HG03025 (cell line): ENCODE results near the gene ALK.

Experiments used
- ATAC-seq: cut with Tn5 transposase; IDR thresholded peaks from one replicate; pipeline ENCODE4 v1.9.1; 2021; ENCODE audit warnings: mild to moderate bottlenecking, moderate library complexity; ENCODE audit not compliant: unreplicated experiment, low FRiP score

Gene ALK

DNA sequence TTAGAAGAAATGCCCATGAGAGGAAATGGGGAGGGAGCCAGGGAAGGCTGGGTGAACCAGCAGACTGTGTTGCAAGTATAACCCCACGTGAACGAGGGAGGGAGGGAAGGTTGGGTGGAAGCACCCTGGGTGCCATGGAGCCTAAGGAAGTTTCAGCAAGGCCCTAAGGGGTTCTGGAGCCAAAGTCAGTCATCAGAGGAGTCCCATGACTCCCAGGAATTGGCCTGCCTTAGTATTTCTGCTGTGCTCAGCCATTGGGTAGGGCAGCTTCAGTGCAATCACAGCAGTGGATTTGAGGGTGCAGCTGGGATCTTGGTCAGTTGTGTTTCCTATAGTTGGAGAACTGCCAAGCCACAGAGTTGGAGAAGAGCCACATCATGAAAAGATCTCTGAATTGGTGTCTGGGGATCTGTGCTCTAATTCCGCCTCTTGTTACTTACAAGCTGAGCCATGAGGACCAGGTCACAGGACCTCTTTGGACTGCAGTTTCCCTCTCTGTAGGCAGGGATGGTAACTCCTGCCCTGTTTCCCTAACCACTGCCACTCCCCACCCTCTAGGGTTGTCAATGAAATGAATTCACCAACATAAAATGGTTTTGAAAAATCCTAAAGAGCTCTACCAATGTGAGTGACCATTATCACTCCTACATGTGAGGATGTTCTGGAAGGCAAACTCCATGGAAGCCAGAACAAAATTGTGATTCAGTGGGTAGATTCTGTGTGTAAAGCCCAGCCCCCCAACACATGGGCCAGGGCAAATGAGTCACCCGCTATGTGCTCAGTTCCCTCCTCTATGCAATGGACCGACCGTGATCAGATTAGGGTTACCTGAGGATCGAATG, 697.3 kb downstream of the ALK start:
- no peak for ATAC-seq

DNA sequence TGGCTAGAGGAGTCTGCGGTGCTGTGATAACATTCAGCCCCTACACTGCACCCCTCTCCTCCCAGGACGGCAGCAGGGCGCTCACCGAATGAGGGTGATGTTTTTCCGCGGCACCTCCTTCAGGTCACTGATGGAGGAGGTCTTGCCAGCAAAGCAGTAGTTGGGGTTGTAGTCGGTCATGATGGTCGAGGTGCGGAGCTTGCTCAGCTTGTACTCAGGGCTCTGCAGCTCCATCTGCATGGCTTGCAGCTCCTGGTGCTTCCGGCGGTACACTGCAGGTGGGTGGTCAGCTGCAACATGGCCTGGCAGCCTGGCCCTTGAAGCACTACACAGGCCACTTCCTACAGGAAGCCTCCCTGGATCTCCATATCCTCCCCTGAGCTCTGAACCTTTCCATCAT, 698.1 kb downstream of the ALK start:
- no peak for ATAC-seq

DNA sequence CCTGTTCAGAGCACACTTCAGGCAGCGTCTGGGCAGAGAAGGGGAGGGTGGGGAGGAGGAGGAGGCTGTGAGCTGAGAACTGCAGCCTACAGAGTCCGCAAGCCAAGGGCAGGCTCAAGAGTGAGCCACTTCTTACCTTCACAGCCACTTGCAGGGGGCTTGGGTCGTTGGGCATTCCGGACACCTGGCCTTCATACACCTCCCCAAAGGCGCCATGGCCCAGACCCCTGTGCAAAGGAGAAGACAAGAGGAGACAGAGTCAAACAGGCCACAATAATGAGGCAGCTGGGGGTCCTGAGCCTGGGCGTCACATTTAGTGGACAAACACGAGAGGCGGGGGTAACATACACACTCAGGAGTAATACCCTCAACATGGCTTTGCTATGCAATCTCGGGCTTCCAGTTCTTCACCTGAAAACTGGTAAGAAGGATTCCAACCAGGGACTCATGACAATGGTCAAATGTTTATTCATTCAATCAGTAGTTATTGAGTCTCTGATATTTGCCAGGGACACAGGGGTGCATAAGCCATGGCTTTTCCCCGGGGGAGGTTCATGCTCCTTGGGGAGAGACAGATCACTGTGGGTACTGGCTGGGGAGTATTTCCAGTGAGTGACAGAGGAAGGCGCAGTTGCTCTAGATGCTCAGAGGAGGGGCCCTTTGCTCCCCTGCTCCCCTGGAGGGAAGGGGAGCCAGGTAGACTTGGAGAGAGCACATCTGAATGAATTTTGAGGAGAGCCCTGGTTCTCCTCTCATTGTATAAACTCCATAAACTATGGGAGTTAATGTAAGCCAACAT, 698.8 kb downstream of the ALK start:
- no peak for ATAC-seq

DNA sequence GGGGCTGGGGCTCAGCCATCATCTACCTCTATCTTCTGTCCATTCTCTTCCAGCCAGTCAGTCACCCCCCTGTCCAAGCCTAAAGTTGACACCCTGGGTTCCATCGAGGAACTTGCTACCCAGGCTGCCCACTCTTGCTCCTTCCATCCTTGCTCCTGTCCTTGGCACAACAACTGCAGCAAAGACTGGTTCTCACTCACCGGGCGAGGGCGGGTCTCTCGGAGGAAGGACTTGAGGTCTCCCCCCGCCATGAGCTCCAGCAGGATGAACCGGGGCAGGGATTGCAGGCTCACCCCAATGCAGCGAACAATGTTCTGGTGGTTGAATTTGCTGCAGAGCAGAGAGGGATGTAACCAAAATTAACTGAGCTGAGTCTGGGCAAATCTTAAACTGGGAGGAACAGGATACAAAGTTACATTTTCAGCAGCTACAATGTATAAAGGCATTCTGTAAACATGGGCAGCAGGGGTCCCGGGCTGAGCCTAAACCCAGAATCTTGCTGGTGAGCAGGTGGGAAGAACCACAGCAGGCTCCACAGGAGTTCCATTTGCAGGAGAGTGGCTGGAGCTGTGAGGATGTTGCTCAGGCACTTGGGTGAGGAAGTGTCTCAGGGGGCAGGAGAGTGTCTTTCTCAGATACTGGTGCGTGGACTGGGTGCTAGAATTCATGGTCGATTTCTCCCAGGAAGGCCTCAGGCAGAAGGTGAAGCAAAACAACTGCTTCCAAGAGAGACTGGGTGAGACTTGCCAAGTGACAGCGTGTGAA, 700.7 kb downstream of the ALK start:
- no peak for ATAC-seq

DNA sequence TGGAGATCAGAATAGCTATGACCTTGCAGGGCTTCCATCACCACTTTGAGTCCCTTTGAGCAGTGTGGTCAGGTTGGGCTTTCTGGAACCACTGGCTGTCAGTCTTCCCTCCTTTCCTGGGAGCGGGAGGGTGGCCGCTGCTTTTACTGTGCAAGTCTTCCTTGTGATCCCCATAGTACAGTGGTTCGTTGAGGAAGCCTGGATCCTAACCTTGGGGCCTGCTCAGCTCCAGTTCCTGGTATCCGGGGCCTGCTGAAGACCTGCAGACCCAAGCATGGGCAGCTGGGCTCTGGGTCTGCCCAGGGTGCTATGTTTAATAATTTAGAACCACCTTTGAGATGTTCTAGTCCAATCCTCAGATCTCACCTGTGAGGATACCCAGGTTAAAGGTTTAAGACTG, 702.0 kb downstream of the ALK start:
- ATAC-seq: no peak

DNA sequence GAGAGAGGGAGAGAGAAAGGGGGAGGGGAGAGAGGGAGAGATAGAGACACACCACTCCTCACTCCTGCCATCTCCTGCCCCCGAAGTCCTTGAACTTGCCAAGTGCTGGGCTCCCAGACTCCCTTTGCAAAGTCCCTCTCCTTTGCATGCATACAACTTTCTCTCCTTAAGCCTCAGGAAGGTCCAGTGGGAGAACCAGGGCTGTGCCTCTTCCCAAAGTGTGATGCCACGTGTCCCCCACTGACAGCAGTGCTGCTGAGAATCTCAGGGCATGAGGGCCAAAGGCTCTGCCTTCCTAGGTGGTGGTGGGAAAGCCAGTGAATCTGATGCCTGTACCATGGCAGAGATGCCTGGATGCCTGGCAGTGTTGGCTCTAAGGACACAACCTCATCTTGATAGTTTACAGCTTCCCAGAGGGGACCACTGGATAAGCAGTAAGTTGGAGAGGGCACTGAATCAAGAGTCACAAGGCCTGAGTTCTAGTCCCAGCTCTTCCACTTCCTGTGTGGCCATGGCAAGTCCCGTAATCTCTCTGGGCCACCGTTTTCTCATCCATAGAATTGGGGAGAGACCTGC, 702.7 kb downstream of the ALK start:
- no peak for ATAC-seq

DNA sequence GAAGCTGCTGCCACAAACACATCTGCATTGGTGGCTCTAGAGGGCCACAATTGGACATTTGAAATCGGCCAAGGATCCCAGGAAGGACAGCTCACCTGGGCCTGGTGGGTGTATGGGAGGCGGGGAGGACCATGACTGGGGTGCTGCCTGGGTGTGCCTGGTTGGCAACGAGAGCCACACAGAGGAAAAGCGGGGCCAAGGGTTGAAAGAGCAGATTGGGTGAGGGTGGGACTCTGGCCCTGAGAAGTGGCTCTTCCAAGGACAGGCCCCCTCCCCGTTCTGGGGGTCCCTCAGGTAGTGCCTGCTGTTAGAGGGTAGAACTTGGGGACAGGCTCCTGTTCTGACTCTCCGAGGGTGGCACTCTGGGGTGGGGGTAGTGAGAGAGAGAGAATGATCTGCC, 703.3 kb downstream of the ALK start:
- no peak for ATAC-seq

DNA sequence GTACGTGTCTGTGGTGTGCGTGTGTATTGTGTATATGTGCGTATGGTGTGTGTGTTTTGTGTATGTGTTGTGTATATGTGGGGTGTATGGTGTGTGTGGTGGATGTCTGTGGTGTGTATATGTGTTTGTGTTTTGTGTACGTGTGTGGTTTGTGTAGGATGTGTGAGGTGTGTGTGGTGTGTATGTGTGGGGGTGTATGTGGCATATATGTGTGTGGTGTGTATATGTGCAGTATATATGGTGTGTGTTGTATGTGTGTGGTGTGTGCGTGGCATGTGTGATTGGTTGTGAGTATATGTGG, 704.8 kb downstream of the ALK start:
- no peak for ATAC-seq

DNA sequence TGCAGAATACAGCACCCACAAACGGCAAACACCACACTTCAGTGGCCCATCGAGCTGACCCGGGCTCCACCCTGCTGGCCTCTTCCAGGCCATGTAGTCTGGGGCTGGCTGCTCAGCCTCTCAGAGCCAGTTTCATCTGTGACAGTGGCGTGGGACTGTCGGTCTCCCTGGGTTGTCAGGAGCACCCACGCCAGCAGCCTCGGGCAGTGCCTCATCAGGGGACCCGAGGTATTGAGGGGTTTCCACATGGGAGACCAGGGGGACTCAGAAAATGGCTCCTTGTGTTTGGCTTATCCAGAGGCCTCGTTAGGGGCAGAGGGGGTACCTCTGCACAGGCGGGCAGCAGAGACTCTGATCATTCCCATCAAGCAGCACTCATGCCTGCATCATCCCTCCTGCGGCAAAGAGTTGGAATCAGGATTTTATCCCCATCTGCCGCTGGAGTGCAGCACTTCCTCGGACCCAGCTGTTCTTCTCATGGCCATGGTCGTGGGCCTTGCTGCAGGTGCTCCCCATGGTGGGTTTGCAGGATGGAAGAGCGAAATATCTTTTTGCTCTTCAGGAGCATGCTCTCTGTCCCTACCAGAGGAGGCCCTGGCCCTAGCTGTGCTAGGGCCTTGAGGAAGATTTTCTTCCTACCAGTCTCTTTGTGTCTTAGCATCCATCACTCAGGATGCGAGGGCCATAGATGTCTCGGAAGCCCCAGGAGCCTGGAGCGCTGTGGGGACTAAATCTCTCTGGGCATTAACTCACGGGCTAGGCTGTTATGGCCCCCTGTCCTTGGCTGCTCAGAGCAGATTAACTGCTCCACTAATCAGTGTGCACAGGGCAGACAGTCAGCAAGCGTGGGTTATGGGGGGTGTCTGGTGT, 705.4 kb downstream of the ALK start:
- no peak for ATAC-seq

DNA sequence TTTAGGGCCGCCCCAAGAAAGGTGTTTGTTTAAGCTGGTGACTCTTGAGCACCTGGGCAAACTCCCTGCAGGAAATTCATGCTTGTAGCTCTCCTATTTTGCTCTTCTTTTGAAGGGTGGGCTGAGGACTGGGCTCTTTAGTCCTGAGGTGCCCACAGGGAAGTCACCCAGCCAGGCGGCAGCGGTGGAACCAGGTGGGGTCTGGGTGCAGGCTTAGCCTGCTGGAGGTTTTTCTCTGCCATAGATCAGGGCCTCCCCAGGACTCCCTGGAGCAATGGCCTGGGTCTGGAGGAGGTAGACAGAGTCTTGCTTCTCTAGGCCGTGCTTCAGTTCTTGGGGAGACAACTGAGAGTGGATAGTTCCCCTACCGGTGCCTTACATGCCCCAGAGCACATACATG, 706.3 kb downstream of the ALK start:
- no peak for ATAC-seq

DNA sequence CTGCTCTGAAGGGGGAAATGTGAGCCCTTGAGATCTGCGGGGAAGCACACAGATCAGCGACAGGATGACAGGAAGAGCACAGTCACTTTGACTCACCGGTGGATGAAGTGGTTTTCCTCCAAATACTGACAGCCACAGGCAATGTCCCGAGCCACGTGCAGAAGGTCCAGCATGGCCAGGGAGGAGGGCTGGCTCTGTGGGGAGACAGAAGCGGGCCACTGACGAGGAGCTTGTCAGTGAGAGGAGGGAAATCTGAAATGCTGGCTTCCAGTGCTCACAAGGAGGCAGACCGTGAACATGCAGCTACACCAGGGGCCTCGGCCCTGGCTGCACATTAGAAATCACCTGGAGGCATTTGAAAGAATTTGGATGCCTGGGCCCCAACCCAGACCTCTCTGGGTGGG, 707.5 kb downstream of the ALK start:
- ATAC-seq: no peak

DNA sequence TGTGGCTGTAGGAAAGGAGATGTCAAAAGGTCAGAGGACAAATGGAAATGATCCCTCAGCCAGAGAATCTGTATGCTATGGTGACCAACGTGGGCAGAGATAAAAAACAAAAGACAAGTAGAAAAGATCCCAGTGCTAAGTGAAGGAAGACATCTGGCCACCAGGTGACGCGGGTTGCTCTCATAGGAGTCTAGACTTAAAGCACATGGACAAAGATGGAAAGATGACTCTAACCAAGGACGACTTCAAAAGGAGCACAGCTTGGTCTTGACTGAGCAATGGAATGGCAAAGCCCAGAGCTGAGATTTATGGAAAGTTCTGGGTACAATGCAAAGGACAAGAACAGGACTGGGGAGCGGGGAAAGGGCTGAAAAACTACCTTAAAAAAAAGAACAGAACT, 709.4 kb downstream of the ALK start:
- no peak for ATAC-seq

DNA sequence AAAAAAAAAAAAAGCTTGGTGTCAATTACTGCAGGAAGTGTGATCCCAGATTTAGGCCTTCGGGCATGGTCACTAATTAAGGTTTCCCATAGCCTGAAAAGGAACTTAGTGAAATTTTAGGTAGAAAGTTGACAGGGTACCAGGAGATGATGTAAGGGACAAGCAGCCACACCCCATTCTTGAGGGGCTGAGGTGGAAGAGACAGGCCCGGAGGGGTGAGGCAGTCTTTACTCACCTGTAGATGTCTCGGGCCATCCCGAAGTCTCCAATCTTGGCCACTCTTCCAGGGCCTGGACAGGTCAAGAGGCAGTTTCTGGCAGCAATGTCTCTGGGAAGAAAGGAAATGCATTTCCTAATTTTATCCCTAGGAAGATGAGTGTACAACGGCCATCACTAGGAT, 711.8 kb downstream of the ALK start:
- ATAC-seq: no peak

DNA sequence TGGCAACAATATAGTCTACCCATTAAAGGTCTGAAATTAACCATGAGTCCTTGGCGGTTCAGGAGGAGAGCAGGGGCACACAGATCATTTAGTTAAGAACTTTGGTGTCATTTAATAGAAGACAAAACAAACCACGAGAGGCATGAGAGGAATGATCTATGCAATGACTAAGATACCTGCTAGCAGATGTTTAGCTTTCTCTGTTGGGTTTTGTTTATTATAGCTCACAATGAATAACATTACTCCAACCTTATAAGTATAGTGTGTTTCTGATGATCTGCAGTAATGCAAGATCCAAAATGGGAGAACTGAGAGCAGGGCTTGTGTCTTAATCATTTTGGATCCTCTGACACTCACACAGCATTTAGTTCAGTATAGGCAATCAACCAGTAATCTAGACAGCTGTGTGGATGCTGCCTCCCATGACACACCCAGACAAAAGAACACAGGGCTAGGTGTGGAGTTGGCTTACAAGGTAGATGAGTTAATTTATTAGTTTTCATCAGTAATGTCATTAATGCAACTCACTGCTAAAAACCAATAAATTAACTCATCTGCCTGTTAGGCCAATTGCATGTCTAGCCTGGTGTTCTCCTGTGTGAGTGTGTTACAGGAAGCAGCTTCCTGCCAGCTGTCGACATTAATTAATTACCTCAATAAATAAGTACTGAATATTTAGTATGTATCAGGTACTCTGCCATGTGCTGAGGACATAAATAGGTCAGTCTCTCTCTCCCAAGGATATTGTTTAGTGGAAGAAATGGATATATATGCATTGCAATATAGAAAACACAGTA, 713.8 kb downstream of the ALK start:
- ATAC-seq: no peak

DNA sequence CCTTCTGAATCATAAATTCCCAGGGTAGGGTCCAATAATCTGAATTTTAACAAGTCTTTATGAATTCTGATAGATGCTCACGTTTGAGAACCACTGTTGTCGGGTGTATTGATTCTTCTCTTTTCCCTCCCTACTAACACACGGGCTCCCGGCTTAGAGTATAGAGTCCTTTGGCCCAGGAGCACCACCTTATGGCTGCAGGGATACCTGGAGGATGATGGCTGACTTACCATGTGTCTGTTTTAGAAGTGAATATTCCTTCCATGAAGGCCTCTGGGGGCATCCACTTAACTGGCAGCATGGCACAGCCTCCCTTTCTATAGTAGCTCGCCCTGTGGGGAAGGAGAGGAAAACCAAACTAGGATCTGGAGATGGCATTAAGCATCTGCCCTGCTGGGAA, 714.4 kb downstream of the ALK start:
- no peak for ATAC-seq

DNA sequence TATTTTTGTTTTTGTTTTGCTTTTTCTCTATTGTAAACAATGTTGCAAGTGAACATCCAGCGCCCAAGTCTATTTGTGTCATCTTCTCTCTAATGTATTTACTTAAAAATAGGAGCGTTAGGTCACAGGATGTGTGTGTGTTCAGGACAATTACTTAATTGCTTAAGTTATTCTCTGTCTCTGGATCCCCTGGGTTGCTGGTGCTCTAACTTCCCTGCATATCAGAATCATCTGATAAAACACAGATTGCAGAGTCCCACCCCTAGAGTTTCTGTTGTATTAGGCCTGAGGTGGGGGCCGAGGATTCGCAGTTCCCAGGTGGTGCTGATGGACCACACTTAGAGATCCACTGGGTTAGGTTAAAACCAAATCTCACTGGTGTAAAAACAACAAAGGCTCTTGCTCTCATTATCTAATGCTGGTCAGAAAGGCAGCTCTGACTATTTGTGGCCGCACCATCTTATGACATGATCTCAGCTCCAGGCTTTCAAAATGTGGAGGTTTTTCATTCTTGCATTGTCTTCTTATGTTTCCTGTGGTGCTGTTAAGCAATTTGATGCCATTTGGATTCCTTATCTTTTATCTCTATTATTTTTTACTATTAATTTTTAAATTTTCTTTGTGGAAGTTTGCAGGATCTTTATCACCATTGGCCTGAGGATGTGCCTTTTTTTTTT, 718.4 kb downstream of the ALK start:
- ATAC-seq: no peak

DNA sequence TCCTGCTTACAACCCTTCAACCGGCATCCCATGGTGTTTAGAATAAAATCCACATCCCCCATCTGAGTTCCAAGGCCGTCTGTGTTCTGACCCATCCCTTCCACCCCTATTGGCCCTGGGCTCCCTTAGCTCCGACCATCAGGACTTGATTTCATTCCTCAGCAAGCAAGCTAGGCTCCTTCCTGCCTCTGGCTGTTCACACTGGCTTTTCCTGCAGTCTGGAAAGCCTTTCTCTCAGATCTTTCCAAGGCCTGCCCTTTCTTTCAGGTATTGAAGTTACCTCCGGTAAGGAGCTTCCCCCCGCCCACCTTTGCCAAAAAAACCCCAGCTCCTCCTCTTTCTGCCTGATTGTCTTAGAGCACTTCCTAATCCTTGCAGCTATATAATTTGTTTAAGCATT, 719.4 kb downstream of the ALK start:
- ATAC-seq: no peak

DNA sequence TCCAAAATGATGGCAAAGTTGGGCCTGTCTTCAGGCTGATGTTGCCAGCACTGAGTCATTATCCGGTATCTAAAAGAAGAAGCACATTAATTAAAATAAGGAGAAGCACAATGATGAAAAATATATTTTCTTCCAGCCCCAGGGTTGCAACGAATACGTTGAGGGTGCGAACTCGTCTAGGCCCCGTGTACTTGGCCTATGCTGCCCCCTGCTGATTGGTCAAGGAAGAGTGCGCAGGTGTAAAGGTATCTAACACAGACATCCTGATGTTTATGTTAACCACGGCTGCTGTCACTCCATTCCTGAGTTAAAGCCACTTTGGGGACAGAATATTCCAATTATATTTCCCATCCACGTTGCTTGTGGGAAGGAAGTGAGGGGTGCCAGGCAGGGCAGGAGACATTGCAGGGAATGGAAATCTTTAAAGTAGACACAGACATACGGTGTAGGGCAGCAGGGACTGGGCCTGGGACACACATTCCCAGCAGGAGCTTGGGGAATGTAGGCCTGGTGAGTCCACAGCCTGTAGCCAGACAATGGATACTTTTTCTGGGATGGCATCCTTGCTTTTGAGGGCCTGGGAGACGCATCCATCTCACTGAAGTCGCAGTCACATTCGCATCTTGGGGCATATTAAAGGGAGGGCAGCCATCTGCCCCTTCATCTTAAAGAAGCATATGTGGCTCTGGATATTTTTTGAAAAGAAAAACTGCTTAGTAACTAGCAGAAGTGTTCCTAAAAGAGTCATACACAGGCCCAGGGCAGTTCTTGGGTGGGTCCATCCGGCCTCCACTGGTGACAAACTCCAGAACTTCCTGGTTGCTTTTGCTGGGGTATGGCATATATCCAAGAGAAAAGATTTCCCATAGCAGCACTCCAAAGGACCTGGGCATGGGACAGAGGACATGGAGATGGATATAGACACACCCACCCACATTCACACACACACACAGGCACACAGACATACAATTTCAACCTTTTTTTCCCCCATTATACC, 724.3 kb downstream of the ALK start:
- no peak for ATAC-seq
